SU-DHL-6 (cell line): ENCODE results near the gene PHYHD1.

Experiments used
- H2AFZ ChIP-seq: fragments of 200-600 bp; sonication (generic); 2 replicates; pipeline ENCODE4 v1.6.1; 2014; ENCODE audit warnings: low read depth, mild to moderate bottlenecking, moderate library complexity, mixed read lengths, antibody characterized with exemption, low read length; ENCODE audit not compliant: severe bottlenecking
- H3F3A ChIP-seq: fragments of 200-600 bp; shearing (Covaris generic); 2 replicates; pipeline ENCODE4 v1.6.0; 2016; ENCODE audit warnings: antibody characterized with exemption, mild to moderate bottlenecking; ENCODE audit not compliant: insufficient read depth
- H3K27ac ChIP-seq: fragments of 200-600 bp; sonication (generic); 2 replicates; pipeline ENCODE4 v1.5.1; 2016; ENCODE audit warnings: low read depth, mild to moderate bottlenecking, low read length, moderate library complexity, mixed read lengths
- H3K27me3 ChIP-seq: fragments of 200-600 bp; sonication (generic), shearing (Covaris generic); 2 replicates; pipeline ENCODE4 v1.6.0; 2014; ENCODE audit warnings: mild to moderate bottlenecking, low read length
- H3K36me3 ChIP-seq: fragments of 200-600 bp; sonication (generic); 2 replicates; pipeline ENCODE4 v1.6.1; 2014; ENCODE audit warnings: mild to moderate bottlenecking, low read length, mixed read lengths
- H3K4me2 ChIP-seq: fragments of 300-600, 200-600 bp; shearing (Covaris generic), sonication (generic); 2 replicates; pipeline ENCODE4 v1.6.0; 2014; ENCODE audit warnings: low read length, low read depth, mild to moderate bottlenecking; ENCODE audit not compliant: poor library complexity, severe bottlenecking
- H3K4me3 ChIP-seq: fragments of 200-600 bp; sonication (generic); 2 replicates; pipeline ENCODE4 v1.5.1; 2014; ENCODE audit warnings: antibody characterized with exemption, low read length, mild to moderate bottlenecking, mixed read lengths; ENCODE audit not compliant: insufficient read depth, poor library complexity, severe bottlenecking
- H3K79me2 ChIP-seq: fragments of 200-600 bp; sonication (generic); 2 replicates; pipeline ENCODE4 v1.6.1; 2014; ENCODE audit warnings: mild to moderate bottlenecking, low read length, moderate library complexity; ENCODE audit not compliant: insufficient read depth
- H3K9ac ChIP-seq: fragments of 200-600 bp; sonication (generic); 2 replicates; pipeline ENCODE4 v1.7.0; 2014; ENCODE audit warnings: mild to moderate bottlenecking, low read length
- H3K9me2 ChIP-seq: fragments of 200-600 bp; sonication (generic); replicated peaks from 2 replicates; pipeline ENCODE4 v1.6.1; 2014; ENCODE audit warnings: low read length; ENCODE audit not compliant: insufficient read depth
- H3K9me3 ChIP-seq: fragments of 200-600 bp; sonication (generic); 2 replicates; pipeline ENCODE4 v1.6.1; 2014; ENCODE audit warnings: low read length, mixed read lengths; ENCODE audit not compliant: insufficient read depth
- H4K20me1 ChIP-seq: fragments of 200-600 bp; sonication (generic); 2 replicates; pipeline ENCODE4 v1.6.1; 2014; ENCODE audit warnings: low read depth, mild to moderate bottlenecking, antibody characterized with exemption, low read length, moderate library complexity, mixed read lengths
- EZH2phosphoT487 ChIP-seq: fragments of 200-600 bp; sonication (generic), shearing (Covaris generic); conservative IDR thresholded peaks from 2 replicates; pipeline ENCODE4 v1.6.1; 2018; ENCODE audit warnings: mild to moderate bottlenecking, antibody characterized with exemption, low read length, moderate library complexity, mixed read lengths
- TF ChIP-seq, protein P1 (sequence below): fragments of 200-600 bp; sonication (generic); IDR thresholded peaks from one replicate; pipeline ENCODE4 v1.5.1; 2017; ENCODE audit warnings: antibody characterized with exemption, mild to moderate bottlenecking, low read length, moderate library complexity; ENCODE audit not compliant: insufficient read depth, poor library complexity, severe bottlenecking

The PHYHD1 gene

GRCh38 chr9:128979111-128979510, 58.3 kb downstream of the PHYHD1 start:
- H2AFZ ChIP-seq: no peak overlapping the region
- TF ChIP-seq, protein P1, sequence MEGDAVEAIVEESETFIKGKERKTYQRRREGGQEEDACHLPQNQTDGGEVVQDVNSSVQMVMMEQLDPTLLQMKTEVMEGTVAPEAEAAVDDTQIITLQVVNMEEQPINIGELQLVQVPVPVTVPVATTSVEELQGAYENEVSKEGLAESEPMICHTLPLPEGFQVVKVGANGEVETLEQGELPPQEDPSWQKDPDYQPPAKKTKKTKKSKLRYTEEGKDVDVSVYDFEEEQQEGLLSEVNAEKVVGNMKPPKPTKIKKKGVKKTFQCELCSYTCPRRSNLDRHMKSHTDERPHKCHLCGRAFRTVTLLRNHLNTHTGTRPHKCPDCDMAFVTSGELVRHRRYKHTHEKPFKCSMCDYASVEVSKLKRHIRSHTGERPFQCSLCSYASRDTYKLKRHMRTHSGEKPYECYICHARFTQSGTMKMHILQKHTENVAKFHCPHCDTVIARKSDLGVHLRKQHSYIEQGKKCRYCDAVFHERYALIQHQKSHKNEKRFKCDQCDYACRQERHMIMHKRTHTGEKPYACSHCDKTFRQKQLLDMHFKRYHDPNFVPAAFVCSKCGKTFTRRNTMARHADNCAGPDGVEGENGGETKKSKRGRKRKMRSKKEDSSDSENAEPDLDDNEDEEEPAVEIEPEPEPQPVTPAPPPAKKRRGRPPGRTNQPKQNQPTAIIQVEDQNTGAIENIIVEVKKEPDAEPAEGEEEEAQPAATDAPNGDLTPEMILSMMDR: no peak
- no peak for TF ChIP-seq EZH2phosphoT487
- H3K27ac ChIP-seq: no peak overlapping the region
- peaks cover 37% of the 10 kb centered on the region for H3K36me3 ChIP-seq
- no peak overlapping the region for H3K4me3 ChIP-seq
- H3K79me2 ChIP-seq: no peaks in the 10 kb centered on the region
- H3K9ac ChIP-seq: no peak overlapping the region
- H3K9me3 ChIP-seq: no peaks in the 10 kb centered on the region
- no peak overlapping the region for H3K4me2 ChIP-seq
- H3F3A ChIP-seq: no peaks in the 10 kb centered on the region
- no peaks in the 10 kb centered on the region for H3K9me2 ChIP-seq
- H3K27me3 ChIP-seq: no peaks in the 10 kb centered on the region
- H4K20me1 ChIP-seq: no peaks in the 10 kb centered on the region

GRCh38 chr9:128983536-128983935, 62.8 kb downstream of the PHYHD1 start:
- Histone ChIP-seq H2AFZ (no peak overlapping the region), H3K4me3 (no peak overlapping the region), H3K4me2 (no peak overlapping the region), H3K9me3 (no peaks in the 10 kb centered on the region), H3F3A (no peaks in the 10 kb centered on the region), H3K9me2 (no peaks in the 10 kb centered on the region), H3K27me3 (no peaks in the 10 kb centered on the region), H3K9ac (no peak overlapping the region), H4K20me1 (no peaks in the 10 kb centered on the region), H3K27ac (no peak overlapping the region), H3K36me3 (peaks cover 57% of the 10 kb centered on the region), H3K79me2 (no peaks in the 10 kb centered on the region)
- TF ChIP-seq, protein P1: no peak
- no peak for TF ChIP-seq EZH2phosphoT487

- H3K4me2 ChIP-seq: no peak overlapping the region
- no peaks in the 10 kb centered on the region for H3F3A ChIP-seq
- H3K9me3 ChIP-seq: no peaks in the 10 kb centered on the region
- H3K4me3 ChIP-seq: no peak overlapping the region
- no peaks in the 10 kb centered on the region for H3K27me3 ChIP-seq
- H4K20me1 ChIP-seq: no peaks in the 10 kb centered on the region
- H3K9me2 ChIP-seq: no peaks in the 10 kb centered on the region
- TF ChIP-seq, protein P1: no peak
- TF ChIP-seq EZH2phosphoT487: no peak
- H3K9ac ChIP-seq: no peak overlapping the region
- peaks cover 38% of the 10 kb centered on the region for H3K36me3 ChIP-seq
- H2AFZ ChIP-seq: no peak overlapping the region
- no peak overlapping the region for H3K27ac ChIP-seq
- H3K79me2 ChIP-seq: no peaks in the 10 kb centered on the region
These were observed 65.9 kb downstream of the PHYHD1 start for GRCh38 chr9:128986671-128987070.
